Heart right ventricle (tissue), 16 donors: ENCODE measurements around the gene PKD1L1. TPM values are rescaled to one million over a fixed set of nuclear protein-coding genes. Genes with fewer than 3 reads are reported as not detected.
A peak's percentile ranks its signal among the peaks of the same experiment; 100 is the strongest.

ENCODE experiments used
- ATAC-seq, 8 donors: fragments of 200-7000 bp; cut with Tn5 transposase; one replicate each; pipeline ENCODE4 v1.9.1; 2020; ENCODE audit warnings: mild to moderate bottlenecking in 8 of 8, moderate library complexity in 8 of 8, moderate number of reproducible peaks in 1 of 8
- DNase-seq, 2 donors: peaks; one replicate each; pipeline ENCODE4 v3.0.0-alpha.2; 2020
- H3K27ac ChIP-seq, 10 donors: fragments of 200-600 bp; sonication (generic) in 2 of 10; one replicate each; pipeline versions ENCODE4 v1.5.0 to v1.8.0; 2020 to 2022; ENCODE audit warnings: mild to moderate bottlenecking in 3 of 10
- H3K27me3 ChIP-seq, 7 donors: fragments of 200-600 bp; one replicate each; pipeline ENCODE4 v1.8.0; 2021 to 2022; ENCODE audit warnings: mild to moderate bottlenecking in 2 of 7
- H3K36me3 ChIP-seq, 9 donors: fragments of 200-600 bp; sonication (generic) in 1 of 9; one replicate each; pipeline versions ENCODE4 v1.5.0 to v1.8.0; 2020 to 2022; ENCODE audit warnings: mild to moderate bottlenecking in 2 of 9
- H3K4me1 ChIP-seq, 9 donors: fragments of 200-600 bp; sonication (generic) in 1 of 9; one replicate each; pipeline versions ENCODE4 v1.5.0 to v1.8.0; 2020 to 2022; ENCODE audit warnings: mild to moderate bottlenecking in 4 of 9
- H3K4me3 ChIP-seq, 10 donors: fragments of 200-600 bp; sonication (generic) in 2 of 10; one replicate each; pipeline versions ENCODE4 v1.5.0 to v1.8.0; 2020 to 2022; ENCODE audit warnings: mild to moderate bottlenecking in 7 of 10, moderate library complexity in 2 of 10
- H3K9me3 ChIP-seq, 11 donors: fragments of 200-600 bp in 10 of 11; sonication (generic) in 2 of 11; one replicate each; pipeline versions ENCODE4 v1.5.0 to v1.8.0; 2013 to 2022; ENCODE audit warnings: mild to moderate bottlenecking in 2 of 11, control low read depth in 1 of 11, moderate library complexity in 1 of 11
- CTCF ChIP-seq, 9 donors: fragments of 200-600 bp; sonication (generic) in 2 of 9; IDR thresholded peaks; one replicate each; pipeline versions ENCODE4 v1.5.0 to v1.8.0; 2021 to 2022; ENCODE audit warnings: antibody characterized with exemption in 9 of 9, mild to moderate bottlenecking in 5 of 9, moderate library complexity in 1 of 9
- WGBS, 2 donors: extraction: QIAGEN DNeasy Blood & Tissue Kit; methylation state at CpG; one replicate each; pipeline ENCODE4 v1.1.7; 2013; ENCODE audit warnings: inconsistent platforms in 1 of 2; 5-methylcytosine and 5-hydroxymethylcytosine counted together
- intact Hi-C, 10 donors: fragments of 100-400 bp; cut with DNase I; formaldehyde crosslinking; loops; one replicate each; pipeline versions ENCODE4 v1.11.1 to v1.14.2; 2022
- polyA plus RNA-seq, 2 donors: library from polyadenylated mRNA; stranded (reverse); fragments of 200-250 nt; gene quantifications; one replicate each; pipeline ENCODE4 v1.2.3, GENCODE V29; 2013
- total RNA-seq, 10 donors: library from RNA; stranded (reverse); fragmentation: NEBNext Ultra II Directional in 3 of 10; extraction: Animal tissue kit (Norgen Biotek cat#: 25700) in 3 of 10; gene quantifications; one replicate each; pipeline versions ENCODE4 v1.2.1 to v1.2.4, GENCODE V29; 2021 to 2023
- donor health status: Arrhythmogenic right ventricular cardiomyopathy.
- donor health status: ischemic (EF 13 %, LVEDD 7.1; RV severe dilation, severe dysfunction).
- donor health status: healthy with polysubstance abuse.
- donor health status: DM: no; HTN: yes; CAD: no.
- donor health status: DM: no; HTN: no; CAD: no.
- donor health status: ischemic (EF 25% LVEDD 6.9; RV normal size, moderate dysfunction).
- donor health status: ischemic (EF 25% LVEDD 5.7; RV mildly dilated, moderate dysfunction).
- donor health status: healthy.
- donor health status: DM: yes; HTN: yes; CAD: no.
- donor health status: Ischemic cardiomyopathy.
- donor health status: ischemic (EF 35%, LVEDD 5.7; RV mildly dilated, moderate dysfunction).
- donor health status: nonischemic (EF 11% LVEDD 7.7; RV severe dilation, severe dysfunction).
- donor health status: DM: yes; HTN: yes; CAD: no.
- donor health status: PGD.
- donor health status: ischemic (EF 29% LVEDD 5.4; RV normal size, mild dysfunction).
- donor health status: nonischemic (EF 23%, LVEDD 6.1; RV moderate dilation, normal function).

Gene PKD1L1
- total and polyA plus RNA-seq, 12 donors = 1.5 to 4.7 (median 2.4) TPM

GRCh38 chr7:47739891-47740290, 208.4 kb downstream of the PKD1L1 start:
- Histone ChIP-seq H3K4me3 (no peak overlapping the region), H3K27ac (no peak overlapping the region), H3K36me3 (no peaks in the 10 kb centered on the region), H3K27me3 (peaks cover 0 to 4% (median 0%) of the 10 kb centered on the region in 7 donors), H3K9me3 (no peaks in the 10 kb centered on the region), H3K4me1 (peaks cover 0 to 5% (median 0%) of the 10 kb centered on the region in 9 donors)
- intact Hi-C loops = no loop called here
- no peak for TF ChIP-seq CTCF (IDR thresholded peaks at IDR 0.05)
- ATAC-seq (no peak), DNase-seq (no peak)
- 88 to 95% methylated on average over 8 of the region's 8 CpGs for WGBS, 2 donors

- no peak for ATAC-seq
- WGBS, 2 donors = 85 to 86% methylated on average over 9 of the region's 9 CpGs
- no peak for DNase-seq
- H3K36me3 ChIP-seq = no peaks in the 10 kb centered on the region
- H3K9me3 ChIP-seq = no peaks in the 10 kb centered on the region
- no peak overlapping the region for H3K27ac ChIP-seq
- no peak for TF ChIP-seq CTCF (IDR thresholded peaks at IDR 0.05)
- no peak overlapping the region for H3K4me3 ChIP-seq
- H3K27me3 ChIP-seq = peaks cover 0 to 4% (median 0%) of the 10 kb centered on the region in 7 donors
- peaks cover 0 to 5% (median 0%) of the 10 kb centered on the region in 9 donors for H3K4me1 ChIP-seq
- intact Hi-C loops = no loop called here
Measured at GRCh38 chr7:47739301-47739875, 208.9 kb downstream of the PKD1L1 start.

DNA sequence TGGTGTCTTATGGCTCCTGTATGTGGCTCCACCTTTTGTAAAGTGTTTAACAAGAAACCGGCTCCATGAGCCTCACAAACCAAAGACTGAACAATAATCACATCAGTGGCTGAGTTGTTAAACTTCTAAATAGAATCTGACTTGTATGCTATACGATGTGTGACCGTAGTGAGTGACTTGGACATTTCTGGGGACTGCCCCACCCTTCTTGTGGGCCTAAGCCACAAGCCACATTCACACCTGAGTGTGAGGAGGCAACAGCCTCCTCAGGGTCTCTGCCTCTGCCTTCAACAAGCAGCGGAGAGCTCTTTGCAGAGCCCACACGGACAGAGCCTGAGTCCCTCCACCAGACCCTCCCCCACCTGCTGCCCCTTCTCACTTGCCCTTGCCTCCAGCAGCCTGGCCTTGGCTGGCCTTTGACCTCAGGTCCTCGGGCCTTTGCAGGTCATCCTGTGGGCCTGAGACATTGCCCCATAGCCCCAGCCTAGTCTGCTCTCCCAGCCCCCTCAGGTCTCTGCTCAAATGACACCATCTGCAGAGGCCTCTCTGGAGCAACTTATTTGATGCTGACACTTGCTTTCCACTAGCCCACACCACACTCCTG, 209.6 kb downstream of the PKD1L1 start:
- no peak for TF ChIP-seq CTCF (IDR thresholded peaks at IDR 0.05)
- Histone ChIP-seq H3K9me3 (no peaks in the 10 kb centered on the region), H3K4me3 (no peak overlapping the region), H3K4me1 (peaks cover 0 to 2% (median 0%) of the 10 kb centered on the region in 9 donors), H3K36me3 (no peaks in the 10 kb centered on the region), H3K27ac (no peak overlapping the region), H3K27me3 (peaks cover 0 to 4% (median 0%) of the 10 kb centered on the region in 7 donors)
- intact Hi-C loops = no loop called here
- ATAC-seq (peak in 1 of 8 donors; percentile 34), DNase-seq (no peak)
- 82% methylated on average over 6 of the region's 6 CpGs for WGBS, 2 donors

DNA sequence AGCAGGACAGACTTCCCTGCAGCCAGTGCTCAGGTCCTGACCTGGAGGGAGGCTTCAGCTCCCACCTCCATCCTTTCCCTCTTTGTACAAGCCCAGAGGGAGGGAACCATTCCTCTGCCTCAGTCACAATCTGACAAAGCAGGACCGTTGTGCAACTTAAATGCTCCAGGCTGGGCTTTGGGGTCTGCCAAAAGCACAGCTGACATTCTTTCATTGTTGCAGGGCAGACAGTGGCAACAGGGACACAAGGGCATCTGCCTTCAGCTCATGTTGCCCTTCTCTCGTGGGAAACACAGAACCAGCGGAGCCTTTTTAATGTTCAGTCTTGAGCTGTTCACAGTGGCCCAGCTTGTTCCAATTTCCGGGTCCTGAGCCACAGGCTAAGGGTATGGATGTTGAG, 210.7 kb downstream of the PKD1L1 start:
- Histone ChIP-seq H3K4me1 (no peaks in the 10 kb centered on the region), H3K36me3 (no peaks in the 10 kb centered on the region), H3K4me3 (no peak overlapping the region), H3K27ac (no peak overlapping the region), H3K9me3 (no peaks in the 10 kb centered on the region), H3K27me3 (peaks cover 0 to 4% (median 0%) of the 10 kb centered on the region in 7 donors)
- no peak for DNase-seq
- WGBS, 2 donors = 80 to 86% methylated on average over 4 of the region's 4 CpGs
- no peak for ATAC-seq
- intact Hi-C loops = no loop called here
- TF ChIP-seq CTCF (IDR thresholded peaks at IDR 0.05) = no peak
